B cell (primary cell): ENCODE measurements around the gene PRIM2. TPM values are rescaled to one million over a fixed set of nuclear protein-coding genes. Genes with fewer than 3 reads are reported as not detected.
"Not testable (repeated sequence)": the region's sequence is repeated elsewhere in the genome, so short reads cannot be mapped to it uniquely, and the experiment has no call there.

Experiments used
- ATAC-seq: fragments of 200-7000 bp; cut with Tn5 transposase; one replicate; pipeline ENCODE4 v1.10.0; 2021; ENCODE audit warnings: low read depth, mild to moderate bottlenecking, moderate number of reproducible peaks, moderate library complexity
- CTCF ChIA-PET: fragments of 350-600 bp; sonication (Branson Sonifier 250); formaldehyde crosslinking; loops from one replicate; lab custom pipeline; 2021; ENCODE audit warnings: antibody characterized with exemption, inconsistent platforms; lab: Charles Lee
- POLR2A ChIA-PET: fragments of 350-600 bp; sonication (Branson Sonifier 250); formaldehyde crosslinking; loops from one replicate; lab custom pipeline; 2021; ENCODE audit warnings: antibody characterized with exemption; lab: Charles Lee
- DNase-seq: peaks from one replicate; pipeline ENCODE4 v3.0.0; 2013
- H2AFZ ChIP-seq: 2 replicates; pipeline ENCODE4 v1.6.1; 2012; ENCODE audit warnings: mild to moderate bottlenecking, low read depth, low read length; ENCODE audit not compliant: insufficient read depth, poor library complexity, severe bottlenecking
- H3K27ac ChIP-seq, 2 donors: 1 replicate in 1 of 2; 2 replicates in 1 of 2; pipeline ENCODE4 v1.5.1; 2012 to 2013; ENCODE audit warnings: low read length in 2 of 2, mild to moderate bottlenecking in 2 of 2, moderate library complexity in 1 of 2
- H3K27me3 ChIP-seq, 4 experiments: fragments of 200-600 bp in 1 of 4; sonication (generic) in 1 of 4; replicated peaks in 1 of 4; 1 replicate in 2 of 4; 2 replicates in 2 of 4; pipeline versions ENCODE4 v1.6.1 to v1.7.0; 2013 to 2016; ENCODE audit warnings: low read length in 3 of 4, mild to moderate bottlenecking in 2 of 4, mixed read lengths in 1 of 4, moderate library complexity in 1 of 4; ENCODE audit not compliant: insufficient read depth in 4 of 4, control insufficient read depth in 3 of 4; ENCODE audit errors: control extremely low read depth in 1 of 4
- H3K36me3 ChIP-seq, 2 experiments: replicated peaks in 1 of 2; 1 replicate in 1 of 2; 2 replicates in 1 of 2; pipeline versions ENCODE4 v1.6.1 to v1.7.1; 2013; ENCODE audit warnings: low read length in 1 of 2; ENCODE audit not compliant: insufficient read depth in 2 of 2, control insufficient read depth in 1 of 2; ENCODE audit errors: control extremely low read depth in 1 of 2, extremely low read depth in 1 of 2
- H3K4me1 ChIP-seq, 2 donors: fragments of 200-600 bp in 1 of 2; sonication (generic) in 1 of 2; 1 replicate in 1 of 2; 2 replicates in 1 of 2; pipeline versions ENCODE4 v1.5.1 to v1.6.1; 2013 to 2017; ENCODE audit warnings: low read length in 2 of 2; ENCODE audit not compliant: control insufficient read depth in 2 of 2, insufficient read depth in 2 of 2
- H3K4me2 ChIP-seq: replicated peaks from 2 replicates; pipeline ENCODE3; 2012; ENCODE audit warnings: mild to moderate bottlenecking, low read depth, low read length; ENCODE audit not compliant: poor library complexity, severe bottlenecking
- H3K4me3 ChIP-seq, 5 experiments: fragments of 200-600 bp in 1 of 5; sonication (generic) in 1 of 5; 1 replicate in 3 of 5; 2 replicates in 2 of 5; pipeline versions ENCODE4 v1.5.1 to v1.7.0; 2011 to 2016; ENCODE audit warnings: low read length in 4 of 5, mild to moderate bottlenecking in 4 of 5, low read depth in 2 of 5, control low read depth in 1 of 5, moderate library complexity in 1 of 5; ENCODE audit not compliant: insufficient read depth in 1 of 5; ENCODE audit errors: control extremely low read depth in 1 of 5, extremely low read depth in 1 of 5
- H3K79me2 ChIP-seq: fragments of 200-600 bp; sonication (generic); one replicate; pipeline ENCODE4 v1.6.0; 2016; ENCODE audit warnings: low read length; ENCODE audit not compliant: control insufficient read depth, insufficient read depth
- H3K9ac ChIP-seq: fragments of 200-600 bp; sonication (generic); 2 replicates; pipeline ENCODE4 v1.6.1; 2017; ENCODE audit warnings: mild to moderate bottlenecking, low read length, moderate library complexity
- H3K9me3 ChIP-seq, 3 donors: one replicate each; pipeline versions ENCODE4 v1.6.1 to v1.7.1; 2013; ENCODE audit warnings: low read length in 2 of 3; ENCODE audit not compliant: control insufficient read depth in 2 of 3, insufficient read depth in 1 of 3; ENCODE audit errors: control extremely low read depth in 1 of 3
- H4K20me1 ChIP-seq: 2 replicates; pipeline ENCODE4 v1.6.0; 2012; ENCODE audit warnings: mild to moderate bottlenecking, low read length; ENCODE audit not compliant: insufficient read depth, control insufficient read depth, poor library complexity, severe bottlenecking
- H3K27ac Mint-ChIP-seq: one replicate; pipeline ENCODE4 v1.8.0; 2021; ENCODE audit warnings: mixed read lengths
- H3K27me3 Mint-ChIP-seq: one replicate; pipeline ENCODE4 v1.8.0; 2021; ENCODE audit warnings: mixed read lengths
- H3K4me1 Mint-ChIP-seq: one replicate; pipeline ENCODE4 v1.8.0; 2021; ENCODE audit warnings: mixed read lengths
- H3K4me3 Mint-ChIP-seq: one replicate; pipeline ENCODE4 v1.8.0; 2021; ENCODE audit warnings: mixed read lengths
- H3K9me3 Mint-ChIP-seq: one replicate; pipeline ENCODE4 v1.8.0; 2022; ENCODE audit warnings: mixed read lengths; ENCODE audit not compliant: insufficient read depth
- CTCF ChIP-seq: fragments of 200-600 bp; IDR thresholded peaks from one replicate; pipeline ENCODE4 v1.8.0; 2022; ENCODE audit warnings: antibody characterized with exemption, mild to moderate bottlenecking
- EZH2 ChIP-seq: IDR thresholded peaks from 2 replicates; pipeline ENCODE4 v1.6.1; 2012; ENCODE audit warnings: borderline replicate concordance, low read depth, mild to moderate bottlenecking, moderate library complexity, low read length; ENCODE audit not compliant: insufficient read depth, poor library complexity, severe bottlenecking
- WGBS: methylation state at CpG from one replicate; pipeline ENCODE4 v1.1.5; 2013; ENCODE audit warnings: missing lambda C conversion rate; ENCODE audit not compliant: insufficient coverage; 5-methylcytosine and 5-hydroxymethylcytosine counted together
- intact Hi-C: fragments of 100-400 bp; cut with micrococcal nuclease; formaldehyde crosslinking; loops from one replicate; pipeline ENCODE4 v1.10.0; 2022
- polyA plus RNA-seq: library from polyadenylated mRNA; depleted of rRNA; stranded (reverse); fragments of >200 nt; gene quantifications from 2 replicates; pipeline ENCODE4 v1.2.3, GENCODE V29; 2012
- total RNA-seq, 2 donors: library from RNA; stranded (reverse); fragments of 120-200 nt in 1 of 2; gene quantifications; 1 replicate in 1 of 2; 2 replicates in 1 of 2; pipeline versions ENCODE4 v1.2.3 to v1.2.4, GENCODE V29; 2013 to 2022

The PRIM2 gene
- total and polyA plus RNA-seq, 2 donors (not counting 1 experiment from before 2014, with no cell fraction given): 5.2 to 21.0 TPM

DNA sequence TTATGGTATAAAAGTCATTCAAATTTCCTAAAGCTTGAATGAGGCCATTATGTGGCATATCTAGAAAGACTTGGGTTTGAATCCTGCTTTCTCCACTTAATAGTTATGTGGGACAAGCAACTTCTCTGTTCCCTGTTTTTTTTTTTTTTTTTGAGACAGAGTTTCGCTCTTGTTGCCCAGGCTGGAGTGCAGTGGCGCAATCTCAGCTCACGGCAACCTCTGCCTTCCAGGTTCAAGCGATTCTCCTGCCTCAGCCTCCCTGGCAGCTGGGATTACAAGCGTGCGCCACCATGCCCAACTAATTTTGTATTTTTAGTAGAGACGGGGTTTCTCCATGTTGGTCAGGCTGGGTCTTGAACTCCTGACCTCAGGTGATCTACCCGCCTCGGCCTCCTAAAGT, 116.4 kb downstream of the PRIM2 start:
- H3K9me3 ChIP-seq, H4K20me1 ChIP-seq, DNase-seq, H3K27me3 ChIP-seq, H3K36me3 ChIP-seq, POLR2A ChIA-PET, intact Hi-C loops, H3K9me3 Mint-ChIP-seq, H3K27me3 Mint-ChIP-seq, ATAC-seq, CTCF ChIA-PET, H3K79me2 ChIP-seq: not testable (repeated sequence)
- peaks cover 59% of the 10 kb centered on the region for H3K4me1 Mint-ChIP-seq
- H3K4me2 ChIP-seq: peak overlapping the region; percentile 61
- H2AFZ ChIP-seq: peak overlapping the region; percentile 3
- peaks cover 27 to 38% of the 10 kb centered on the region in 2 donors for H3K4me1 ChIP-seq
- peak overlapping the region in 1 of 2 donors; percentile 67 for H3K27ac ChIP-seq
- peak overlapping the region; percentile 32 for H3K27ac Mint-ChIP-seq
- H3K9ac ChIP-seq: peak overlapping the region; percentile 39
- H3K4me3 ChIP-seq: peak overlapping the region in 1 of 5 experiments; percentile 26
- peak overlapping the region; percentile 63 for H3K4me3 Mint-ChIP-seq
- 97% methylated on average over 6 of the region's 9 CpGs for WGBS

DNA sequence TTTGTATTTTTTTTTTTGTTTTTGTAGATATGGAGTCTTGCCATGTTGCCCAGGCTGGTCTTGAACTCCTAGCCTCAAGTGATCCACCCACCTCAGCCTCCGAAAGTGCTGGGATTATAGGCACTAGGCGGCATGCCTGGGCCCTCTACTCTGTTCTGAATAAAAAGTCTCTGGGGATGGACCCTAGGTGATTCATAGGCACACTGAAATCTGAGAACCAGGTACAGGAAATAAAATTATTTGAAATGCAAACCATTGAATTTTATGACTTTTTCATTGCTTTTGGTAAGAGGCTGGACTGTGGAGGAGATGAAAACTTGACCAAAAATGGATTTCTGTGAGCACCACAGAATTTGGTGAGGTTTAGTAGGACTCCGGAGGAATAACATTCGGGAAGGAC, 117.5 kb downstream of the PRIM2 start:
- Histone ChIP-seq H3K9ac (no peak overlapping the region), H3K36me3 (peaks cover 0 to 2% of the 10 kb centered on the region in 2 experiments), H3K27ac (peak overlapping the region in 1 of 2 donors; percentile 67), H3K27me3 (no peaks in the 10 kb centered on the region), H4K20me1 (no peaks in the 10 kb centered on the region), H3K4me1 (peaks cover 27 to 38% of the 10 kb centered on the region in 2 donors), H3K79me2 (peaks cover 3% of the 10 kb centered on the region), H2AFZ (no peak overlapping the region), H3K4me2 (no peak overlapping the region), H3K4me3 (no peak overlapping the region), H3K9me3 (no peaks in the 10 kb centered on the region)
- Mint-ChIP-seq H3K9me3 (no peaks in the 10 kb centered on the region), H3K27ac (no peak overlapping the region), H3K4me1 (peaks cover 54% of the 10 kb centered on the region), H3K4me3 (no peak overlapping the region), H3K27me3 (no peaks in the 10 kb centered on the region)
- POLR2A ChIA-PET: no interaction called here
- WGBS: 93% methylated on average over 2 of the region's 4 CpGs
- intact Hi-C loops: no loop called here
- ATAC-seq (no peak), DNase-seq (no peak)
- CTCF ChIA-PET: no interaction called here
- TF ChIP-seq CTCF (no peak), EZH2 (no peak)
